Urinary bladder (tissue), 4 donors: ENCODE results near the gene TBX10. TPM values are rescaled to one million over a fixed set of nuclear protein-coding genes. Genes with fewer than 3 reads are reported as not detected.

Experiments used
- DNase-seq: peaks from one replicate; pipeline ENCODE4 v3.0.0-alpha.2; 2015; ENCODE audit errors: extremely low spot score
- H3K27ac ChIP-seq: one replicate; pipeline ENCODE4 v1.5.1; 2013; ENCODE audit warnings: low read depth, mild to moderate bottlenecking, moderate library complexity
- H3K36me3 ChIP-seq: one replicate; pipeline ENCODE4 v1.6.1; 2013; ENCODE audit warnings: mild to moderate bottlenecking, moderate library complexity; ENCODE audit not compliant: insufficient read depth
- H3K4me1 ChIP-seq: one replicate; pipeline ENCODE4 v1.6.1; 2013; ENCODE audit warnings: mild to moderate bottlenecking, moderate library complexity; ENCODE audit not compliant: insufficient read depth
- H3K4me3 ChIP-seq: one replicate; pipeline ENCODE4 v1.5.1; 2013; ENCODE audit warnings: low read depth, low read length
- WGBS: extraction: QIAGEN DNeasy Blood & Tissue Kit; methylation state at CpG from one replicate; pipeline ENCODE4 v1.1.7; 2013; 5-methylcytosine and 5-hydroxymethylcytosine counted together
- polyA plus RNA-seq: library from polyadenylated mRNA; stranded (reverse); fragments of 200-250 nt; gene quantifications from one replicate; pipeline ENCODE4 v1.2.3, GENCODE V29; 2013
- total RNA-seq: library from RNA; depleted of rRNA; stranded (reverse); fragments of >200 nt; gene quantifications from one replicate; pipeline ENCODE4 v1.2.3, GENCODE V29; 2014
- donor health status: healthy with polysubstance abuse.
- donor health status: healthy.

TBX10 gene
- total and polyA plus RNA-seq, 2 donors = not detected

GRCh38 chr11:67633758-67634365 is 5.7 kb downstream of the TBX10 start:
- H3K36me3 ChIP-seq = no peaks in the 10 kb centered on the region
- no peaks in the 10 kb centered on the region for H3K4me1 ChIP-seq
- 81% methylated on average over 22 of the region's 22 CpGs for WGBS
- no peak overlapping the region for H3K4me3 ChIP-seq
- no peak overlapping the region for H3K27ac ChIP-seq
- DNase-seq = no peak

DNA sequence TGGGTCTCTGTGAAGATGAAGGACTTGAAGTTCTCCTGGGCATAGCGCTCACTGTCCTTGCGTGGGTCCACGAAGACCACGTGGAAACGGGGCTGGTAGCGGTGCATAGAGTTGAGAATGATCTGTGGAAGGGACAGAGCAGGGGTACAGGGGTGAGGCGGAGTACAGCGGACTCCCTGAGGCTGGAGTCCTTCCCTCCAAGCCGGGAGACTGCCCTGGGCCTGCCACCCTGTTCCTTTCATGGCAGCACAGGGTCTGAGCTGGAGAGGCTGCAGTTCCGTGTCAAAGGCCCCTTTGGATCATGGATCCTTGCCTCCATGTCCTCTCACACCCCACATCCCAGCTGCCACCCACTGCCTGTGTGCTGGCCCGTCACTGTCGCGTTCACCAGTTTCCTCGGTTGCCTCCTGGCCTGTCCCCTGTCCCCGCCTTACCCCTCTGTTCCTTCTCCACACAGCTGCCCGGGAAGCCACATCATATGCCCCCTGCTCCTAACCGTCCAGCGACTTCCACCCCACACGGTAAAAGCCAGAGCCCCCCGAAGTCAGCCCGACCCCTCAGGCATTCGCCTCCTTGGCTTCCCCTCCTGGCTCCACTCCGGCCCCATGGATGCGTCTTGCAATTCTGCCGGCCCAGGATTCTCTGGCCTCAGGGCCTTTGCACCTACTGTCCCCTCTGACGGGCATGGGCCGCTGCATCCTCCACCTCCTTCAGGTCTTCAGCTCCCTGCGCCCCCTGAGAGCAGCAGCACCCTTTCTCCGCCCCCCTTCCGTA is 6.4 kb downstream of the TBX10 start:
- no peaks in the 10 kb centered on the region for H3K4me1 ChIP-seq
- DNase-seq = no peak
- whole genome bisulfite sequencing = 94% methylated on average over 30 of the region's 30 CpGs
- H3K36me3 ChIP-seq = no peaks in the 10 kb centered on the region
- no peak overlapping the region for H3K27ac ChIP-seq
- H3K4me3 ChIP-seq = no peak overlapping the region

DNA sequence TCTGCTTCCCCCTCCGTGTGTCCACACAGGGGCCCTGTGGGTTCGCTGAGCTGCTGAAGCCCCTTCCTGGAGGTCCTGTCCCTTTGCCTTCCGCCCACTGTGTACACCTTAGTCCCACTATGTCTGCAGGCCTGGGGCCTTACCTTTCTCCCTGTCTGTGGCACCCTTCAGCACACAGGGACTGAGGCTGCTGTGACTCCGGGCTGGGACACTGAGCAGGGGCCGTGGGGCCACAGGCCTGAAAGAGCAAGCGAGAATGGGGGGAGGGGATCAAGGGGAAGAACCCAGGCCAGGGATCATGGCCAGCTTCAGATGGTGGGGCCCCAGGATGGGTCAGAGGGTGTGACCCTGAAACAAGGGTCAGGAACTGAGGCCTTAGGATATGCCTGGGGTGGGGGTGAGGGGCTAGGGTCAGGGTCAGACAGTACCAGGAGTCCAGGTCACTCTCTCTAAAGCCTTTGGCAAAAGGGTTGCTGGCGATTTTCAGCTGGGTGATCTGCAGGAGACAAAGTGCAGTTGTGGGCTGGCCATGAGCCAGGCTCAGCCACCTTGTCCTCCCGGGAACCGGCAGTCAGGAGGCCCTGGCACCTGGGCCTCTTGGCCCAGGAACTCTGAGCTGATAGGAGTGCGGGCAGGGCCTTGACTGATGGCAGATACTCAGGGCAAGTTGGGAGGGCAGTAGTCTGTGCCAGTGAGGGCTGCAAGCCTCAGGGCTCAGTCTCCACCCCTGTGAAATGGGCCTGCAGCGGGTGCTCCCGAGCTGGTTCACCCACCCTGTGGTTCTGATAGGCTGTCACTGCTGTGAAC is 7.2 kb downstream of the TBX10 start:
- no peak overlapping the region for H3K4me3 ChIP-seq
- no peak for DNase-seq

DNA sequence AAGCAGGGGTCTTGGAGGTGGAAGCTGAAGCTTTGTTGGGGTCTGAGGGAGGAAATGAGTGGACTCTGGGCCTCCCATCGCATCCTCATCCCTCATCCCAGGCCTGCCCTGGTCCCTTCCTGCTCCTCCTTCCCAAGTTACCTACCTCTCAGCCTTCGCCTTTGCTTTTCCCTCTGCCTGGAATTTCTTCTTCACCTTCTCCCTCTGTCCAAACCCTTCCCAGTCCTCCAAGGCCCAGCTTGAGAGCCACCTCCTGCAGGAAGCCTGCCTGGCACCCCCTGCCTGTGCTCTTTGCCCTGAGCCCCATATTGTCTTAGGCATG is 7.7 kb downstream of the TBX10 start:
- DNase-seq = no peak
- H3K4me1 ChIP-seq = no peaks in the 10 kb centered on the region
- H3K27ac ChIP-seq = no peak overlapping the region
- H3K36me3 ChIP-seq = no peaks in the 10 kb centered on the region
- no peak overlapping the region for H3K4me3 ChIP-seq
- WGBS = 98% methylated on average over 2 of the region's 2 CpGs

More for the DNA sequence above, 7.2 kb downstream of the TBX10 start:
- H3K27ac ChIP-seq = no peak overlapping the region
- H3K4me1 ChIP-seq = no peaks in the 10 kb centered on the region
- 84% methylated on average over 12 of the region's 12 CpGs for WGBS
- no peaks in the 10 kb centered on the region for H3K36me3 ChIP-seq

DNA sequence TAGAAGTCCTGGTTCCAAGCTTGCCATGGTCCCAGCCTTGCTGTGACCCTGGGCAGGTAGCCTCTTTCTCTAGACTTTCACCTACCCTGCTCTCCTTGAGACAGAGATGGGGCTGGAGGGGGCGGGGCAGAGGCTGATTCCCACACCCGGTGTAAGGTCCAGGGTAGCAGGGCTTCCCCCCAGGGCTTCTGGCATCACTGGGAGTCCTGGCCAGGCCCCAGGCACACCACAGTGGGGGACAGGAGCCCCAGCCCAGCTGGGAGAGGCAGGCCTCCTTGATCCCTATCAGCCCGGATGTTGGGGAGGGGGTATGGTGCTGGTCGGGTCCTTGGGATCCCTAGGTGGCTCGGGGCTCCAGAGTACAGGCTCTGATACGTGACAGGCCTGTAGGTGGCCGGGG is 8.2 kb downstream of the TBX10 start:
- no peak for DNase-seq
- Histone ChIP-seq H3K4me3 (no peak overlapping the region), H3K36me3 (no peaks in the 10 kb centered on the region), H3K27ac (no peak overlapping the region), H3K4me1 (no peaks in the 10 kb centered on the region)
- WGBS = 79% methylated on average over 7 of the region's 7 CpGs

- Histone ChIP-seq H3K4me1 (no peaks in the 10 kb centered on the region), H3K36me3 (no peaks in the 10 kb centered on the region), H3K4me3 (peak overlapping the region; percentile 49), H3K27ac (peak overlapping the region; percentile 83)
- no peak for DNase-seq
- 56% methylated on average over 16 of the region's 16 CpGs for WGBS
Observed at GRCh38 chr11:67630943-67631331, 8.6 kb downstream of the TBX10 start.

DNA sequence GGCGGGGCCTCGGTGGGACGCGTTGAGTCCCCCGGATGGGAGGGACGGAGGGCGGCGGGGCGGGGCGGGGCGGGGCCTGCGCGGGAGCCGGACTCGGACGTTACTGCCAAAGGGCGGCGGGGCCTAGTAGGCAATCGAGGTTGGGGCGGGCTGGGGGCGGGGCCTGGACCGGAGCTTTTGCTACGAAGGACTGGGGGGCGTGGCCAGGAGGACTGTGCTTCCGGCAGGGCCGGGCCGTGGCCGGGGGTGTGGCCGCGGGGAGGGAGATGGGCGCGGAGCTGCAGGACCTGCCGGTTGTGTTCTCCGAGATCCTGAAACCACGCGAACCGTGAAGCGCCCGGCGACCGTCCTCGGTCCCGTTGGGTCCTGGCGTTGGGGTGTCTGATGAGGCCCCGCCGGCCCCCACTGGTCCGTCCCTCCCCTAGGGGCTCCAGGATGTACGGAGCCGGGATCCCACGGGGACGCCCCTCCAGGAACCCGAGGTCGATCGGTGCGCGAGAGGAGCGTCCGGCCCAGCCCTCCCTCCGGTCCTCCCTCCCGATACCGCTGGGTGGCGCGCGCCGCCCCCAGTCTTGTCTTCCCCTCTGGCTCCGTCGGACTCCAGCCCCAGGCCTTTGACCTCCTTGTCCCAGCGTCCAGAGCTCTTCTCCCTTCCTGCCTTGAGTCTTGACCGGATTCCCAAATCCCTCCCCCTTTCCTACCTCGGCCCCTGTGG is 9.2 kb downstream of the TBX10 start:
- Histone ChIP-seq H3K27ac (peak overlapping the region; percentile 83), H3K4me1 (no peaks in the 10 kb centered on the region), H3K4me3 (peak overlapping the region; percentile 49), H3K36me3 (no peaks in the 10 kb centered on the region)
- DNase-seq = peak; percentile 95
- under 1% methylated on average over 70 of the region's 70 CpGs for WGBS

DNA sequence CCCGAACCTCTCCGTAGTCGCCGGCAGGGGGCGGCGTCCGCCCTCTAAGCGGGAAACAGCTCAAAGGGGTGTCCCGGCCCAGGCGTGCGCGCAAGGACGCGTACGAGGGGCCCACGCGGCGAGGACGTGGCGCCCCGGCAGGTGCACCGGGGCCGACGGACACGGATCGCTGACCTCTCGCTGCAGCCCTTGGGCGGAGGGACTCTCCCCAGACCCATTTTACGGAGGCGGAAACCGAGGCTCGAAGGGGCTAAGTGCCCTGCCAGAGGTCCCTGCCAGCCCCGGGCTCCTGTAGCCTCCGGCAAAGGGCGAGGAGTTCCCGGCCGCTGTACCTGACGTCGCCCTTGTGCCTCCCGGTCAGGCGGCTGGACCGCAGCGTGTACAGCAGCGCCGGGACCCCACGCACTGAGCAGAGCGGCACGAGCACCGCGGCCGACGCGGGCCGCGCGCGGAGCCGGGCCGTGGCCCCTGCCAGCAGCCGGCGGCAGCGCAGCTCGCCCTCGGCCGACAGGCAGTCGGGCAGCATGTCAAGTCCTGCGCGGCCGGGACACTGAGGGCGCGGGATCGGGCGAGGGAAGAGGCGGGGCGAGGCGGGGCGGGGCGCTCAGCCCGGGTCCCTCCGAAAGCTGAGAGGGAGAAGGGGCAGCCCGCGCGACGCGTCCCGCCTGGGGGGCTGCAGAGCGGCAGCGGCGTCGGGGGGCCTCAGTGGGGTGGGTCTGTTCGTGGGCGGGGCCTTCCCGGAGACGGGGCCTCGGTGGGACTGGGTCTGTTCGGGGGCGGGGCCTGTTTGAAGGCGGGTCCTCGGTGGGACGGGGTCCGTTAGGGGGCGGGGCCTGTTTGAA is 10.0 kb downstream of the TBX10 start, which contains the start of gene NUDT8:
Gene NUDT8 (minus strand): TSS at position 552 of the 842 bp plus-strand sequence. CDS start 26 bp downstream, at position 526.
- no peaks in the 10 kb centered on the region for H3K36me3 ChIP-seq
- DNase-seq = no peak
- WGBS = under 1% methylated on average over 102 of the region's 102 CpGs

GRCh38 chr11:67628710-67629385 is 10.7 kb downstream of the TBX10 start:
- H3K27ac ChIP-seq = no peak overlapping the region
- peak overlapping the region; percentile 37 for H3K4me3 ChIP-seq
- WGBS = 51% methylated on average over 25 of the region's 25 CpGs
- DNase-seq = no peak
- no peaks in the 10 kb centered on the region for H3K4me1 ChIP-seq
- no peaks in the 10 kb centered on the region for H3K36me3 ChIP-seq

More for the DNA sequence above, 10.0 kb downstream of the TBX10 start, which contains the start of gene NUDT8:
- Histone ChIP-seq H3K4me1 (no peaks in the 10 kb centered on the region), H3K27ac (peak within 1 kb of the TSS; percentile 87), H3K4me3 (peak within 1 kb of the TSS; percentile 49)

DNA sequence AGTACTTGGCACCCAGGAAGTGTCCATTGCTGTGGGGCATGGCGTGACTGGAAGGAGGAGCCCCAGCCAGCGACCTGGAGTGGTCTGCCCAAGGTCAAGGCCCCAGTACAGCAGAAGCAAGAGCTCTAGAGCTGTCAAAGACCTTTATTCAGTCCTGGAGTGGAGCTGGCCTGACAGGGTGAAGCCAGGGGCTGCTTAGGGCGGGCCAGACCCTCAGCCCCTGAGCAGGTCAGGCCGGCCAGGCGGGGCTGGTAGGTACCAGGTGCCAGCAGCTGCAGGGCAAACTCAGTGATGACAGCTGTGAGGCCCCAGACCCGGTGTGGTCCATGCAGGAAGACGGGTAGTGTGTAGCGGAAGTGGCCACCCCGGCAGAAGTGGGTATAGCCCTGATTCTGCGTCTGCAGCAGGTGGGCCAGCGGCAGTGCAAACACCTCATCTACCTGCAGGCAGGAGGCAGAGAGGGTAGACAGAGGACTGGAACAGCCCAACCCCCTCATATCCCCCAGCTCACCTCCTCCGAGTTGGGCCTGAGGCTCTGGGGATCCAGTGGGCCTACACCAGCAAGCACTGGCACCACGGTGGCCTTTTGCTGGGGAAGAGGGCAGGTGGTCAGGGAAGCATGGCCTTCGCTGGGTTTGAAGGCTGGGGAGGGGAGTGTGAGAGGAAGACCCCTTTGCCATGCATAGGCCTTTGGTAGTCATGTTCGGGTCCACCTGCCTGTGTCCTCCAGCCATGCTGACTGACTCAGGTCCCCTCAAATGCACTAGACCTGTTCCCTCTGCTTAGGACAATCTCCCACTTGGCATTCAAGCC is 11.5 kb downstream of the TBX10 start:
- no peak overlapping the region for H3K27ac ChIP-seq
- no peak for DNase-seq

DNA sequence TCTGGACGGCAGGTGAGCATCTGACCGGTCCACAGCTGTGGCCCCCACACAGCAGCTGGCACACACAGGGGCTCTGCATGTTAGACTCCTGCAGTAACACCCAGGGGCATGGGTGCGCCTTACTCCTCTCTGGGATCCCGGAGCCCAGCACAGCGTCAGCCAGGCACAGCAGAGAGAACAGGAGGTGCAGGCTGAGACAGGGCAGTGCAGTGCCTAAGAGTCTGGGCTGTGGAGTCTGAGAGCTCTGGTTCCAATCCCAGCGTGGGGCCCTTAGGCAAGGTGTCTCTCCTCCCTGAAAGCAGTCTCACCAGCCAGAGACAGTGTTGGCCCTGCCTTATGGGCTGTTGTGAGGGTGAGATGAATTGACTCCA is 12.1 kb downstream of the TBX10 start:
- Histone ChIP-seq H3K4me1 (no peaks in the 10 kb centered on the region), H3K4me3 (no peak overlapping the region), H3K36me3 (no peaks in the 10 kb centered on the region), H3K27ac (no peak overlapping the region)
- WGBS = 87% methylated on average over 6 of the region's 6 CpGs
- DNase-seq = no peak

More for the DNA sequence above, 11.5 kb downstream of the TBX10 start:
- WGBS = 93% methylated on average over 15 of the region's 15 CpGs
- Histone ChIP-seq H3K4me1 (no peaks in the 10 kb centered on the region), H3K4me3 (no peak overlapping the region), H3K36me3 (no peaks in the 10 kb centered on the region)

GRCh38 chr11:67626970-67627369 is 12.6 kb downstream of the TBX10 start:
- no peak for DNase-seq
- no peak overlapping the region for H3K27ac ChIP-seq
- 88% methylated on average over 10 of the region's 10 CpGs for WGBS
- no peaks in the 10 kb centered on the region for H3K36me3 ChIP-seq
- H3K4me3 ChIP-seq = no peak overlapping the region
- no peaks in the 10 kb centered on the region for H3K4me1 ChIP-seq
